Endothelial cell of hepatic sinusoid (primary cell): Measurements from ENCODE around the gene PGAM1.
"Not testable (repeated sequence)": the region's sequence is repeated elsewhere in the genome, so short reads cannot be mapped to it uniquely, and the experiment has no call there.

Source experiments
- in situ Hi-C: cut with HindIII; loops from 2 replicates; pipeline ENCODE4 v1.10.0; 2017; ENCODE audit warnings: low sequenced_read_pairs

PGAM1 gene

GRCh38 chr10:97425964-97426775 is at the start of gene PGAM1:
PGAM1 (plus strand) TSS chr10:97426191; CDS start chr10:97426308, 117 bp downstream.
- in situ Hi-C loops: no loop called here

GRCh38 chr10:97376413-97376812 is 49.6 kb upstream of the PGAM1 start:
- in situ Hi-C loops: no loop called here

GRCh38 chr10:97378933-97379921 is 46.8 kb upstream of the PGAM1 start:
- in situ Hi-C loops: no loop called here

GRCh38 chr10:97380516-97380915 is 45.5 kb upstream of the PGAM1 start:
- in situ Hi-C loops: no loop called here

- in situ Hi-C loops: no loop called here
These were observed 44.4 kb upstream of the PGAM1 start for GRCh38 chr10:97381626-97382025.

- in situ Hi-C loops: no loop called here
These were observed 42.8 kb upstream of the PGAM1 start for GRCh38 chr10:97383159-97383558.

- in situ Hi-C loops: no loop called here
These were observed 41.8 kb upstream of the PGAM1 start for GRCh38 chr10:97384156-97384555.

GRCh38 chr10:97384641-97385040 is 41.4 kb upstream of the PGAM1 start:
- in situ Hi-C loops: no loop called here

GRCh38 chr10:97385565-97385964 is 40.4 kb upstream of the PGAM1 start:
- in situ Hi-C loops: no loop called here

- in situ Hi-C loops: no loop called here
These were observed 37.8 kb upstream of the PGAM1 start for GRCh38 chr10:97388152-97388551.

- in situ Hi-C loops: no loop called here
These were observed 35.9 kb upstream of the PGAM1 start for GRCh38 chr10:97390091-97390490.

GRCh38 chr10:97393034-97393573 is 32.9 kb upstream of the PGAM1 start:
- in situ Hi-C loops: no loop called here

- in situ Hi-C loops: no loop called here
These were observed 29.9 kb upstream of the PGAM1 start for GRCh38 chr10:97396056-97396455.

- in situ Hi-C loops: no loop called here
These were observed 26.0 kb upstream of the PGAM1 start for GRCh38 chr10:97399843-97400545.

- in situ Hi-C loops: no loop called here
These were observed 25.1 kb upstream of the PGAM1 start, which contains the start of gene RRP12 for GRCh38 chr10:97400665-97401454. RRP12 (minus strand) TSS chr10:97401340; CDS start chr10:97401231, 109 bp downstream.

- in situ Hi-C loops: no loop called here
These were observed 24.5 kb upstream of the PGAM1 start for GRCh38 chr10:97401455-97401919.

- in situ Hi-C loops: no loop called here
These were observed 21.9 kb upstream of the PGAM1 start for GRCh38 chr10:97404044-97404443.

- in situ Hi-C loops: no loop called here
These were observed 19.9 kb upstream of the PGAM1 start for GRCh38 chr10:97406064-97406463.

- in situ Hi-C loops: not testable (repeated sequence)
These were observed 19.5 kb upstream of the PGAM1 start for GRCh38 chr10:97406483-97406882.
